WERI-Rb-1 (cell line): ENCODE results near the gene RMI2.

Source experiments
- DNase-seq: peaks from one replicate; pipeline ENCODE4 v3.0.0-alpha.2; 2020
- H3K27ac ChIP-seq: fragments of 250-450 bp; sonication (Bioruptor Pico); 2 replicates; pipeline ENCODE4 v1.5.1; 2020; ENCODE audit warnings: mild to moderate bottlenecking, moderate library complexity
- H3K27me3 ChIP-seq: fragments of 250-450 bp; sonication (Bioruptor Pico); 2 replicates; pipeline ENCODE4 v1.5.1; 2021; ENCODE audit warnings: mild to moderate bottlenecking, low read depth, moderate library complexity; ENCODE audit not compliant: insufficient read depth, severe bottlenecking
- H3K36me3 ChIP-seq: fragments of 250-450 bp; sonication (Bioruptor Pico); 2 replicates; pipeline ENCODE4 v1.5.1; 2020; ENCODE audit warnings: mild to moderate bottlenecking, moderate library complexity
- H3K4me3 ChIP-seq: 2 replicates; pipeline ENCODE4 v1.5.1; 2011; ENCODE audit warnings: low read depth, mild to moderate bottlenecking, control low read depth, low read length
- H3K9me3 ChIP-seq: fragments of 250-450 bp; sonication (Bioruptor Pico); 2 replicates; pipeline ENCODE4 v1.5.1; 2021; ENCODE audit warnings: mild to moderate bottlenecking, moderate library complexity; ENCODE audit not compliant: severe bottlenecking
- TF ChIP-seq, protein P1 (sequence below): IDR thresholded peaks from 2 replicates; pipeline ENCODE4 v1.5.1; 2011; ENCODE audit warnings: low read depth, mild to moderate bottlenecking, control low read depth, inconsistent platforms, low read length

Gene RMI2

DNA sequence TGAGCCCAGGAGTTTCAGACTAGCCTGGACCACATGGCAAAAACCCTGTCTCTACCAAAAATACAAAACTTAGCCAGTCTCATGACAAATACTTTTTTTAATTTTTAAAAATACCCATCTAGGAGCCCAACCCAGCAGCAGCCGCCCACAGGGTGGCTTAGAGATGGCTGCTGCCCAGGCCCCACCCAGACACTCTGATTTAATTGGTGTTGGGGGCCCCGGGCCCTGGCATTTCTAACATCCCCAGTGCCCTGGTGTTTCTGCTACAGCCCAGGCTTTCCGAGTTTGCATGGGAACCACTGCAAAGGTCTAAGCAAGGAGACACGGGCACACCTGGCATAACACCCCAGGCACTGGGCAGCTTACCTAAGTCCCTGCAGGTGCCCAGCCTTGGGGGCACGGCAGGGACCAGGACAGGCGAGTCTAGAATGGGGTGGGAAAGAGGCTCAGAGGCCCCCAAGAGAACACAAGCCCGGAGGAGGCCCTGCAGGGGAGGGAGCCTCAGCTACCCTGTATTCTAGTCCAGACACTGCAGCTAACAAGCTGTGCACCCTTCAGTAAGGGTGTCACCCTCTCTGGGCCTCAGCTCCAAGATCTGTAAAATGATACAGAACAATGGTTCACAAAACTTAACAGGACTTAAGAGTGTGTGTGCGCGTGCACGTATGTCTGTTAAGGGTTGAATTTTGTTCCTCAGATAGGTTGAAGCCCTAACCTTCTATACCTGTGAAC is 48.8 kb downstream of the RMI2 start:
- Histone ChIP-seq H3K27ac (no peak overlapping the region), H3K4me3 (no peak overlapping the region), H3K9me3 (no peaks in the 10 kb centered on the region), H3K27me3 (no peaks in the 10 kb centered on the region), H3K36me3 (no peaks in the 10 kb centered on the region)
- TF ChIP-seq, protein P1, sequence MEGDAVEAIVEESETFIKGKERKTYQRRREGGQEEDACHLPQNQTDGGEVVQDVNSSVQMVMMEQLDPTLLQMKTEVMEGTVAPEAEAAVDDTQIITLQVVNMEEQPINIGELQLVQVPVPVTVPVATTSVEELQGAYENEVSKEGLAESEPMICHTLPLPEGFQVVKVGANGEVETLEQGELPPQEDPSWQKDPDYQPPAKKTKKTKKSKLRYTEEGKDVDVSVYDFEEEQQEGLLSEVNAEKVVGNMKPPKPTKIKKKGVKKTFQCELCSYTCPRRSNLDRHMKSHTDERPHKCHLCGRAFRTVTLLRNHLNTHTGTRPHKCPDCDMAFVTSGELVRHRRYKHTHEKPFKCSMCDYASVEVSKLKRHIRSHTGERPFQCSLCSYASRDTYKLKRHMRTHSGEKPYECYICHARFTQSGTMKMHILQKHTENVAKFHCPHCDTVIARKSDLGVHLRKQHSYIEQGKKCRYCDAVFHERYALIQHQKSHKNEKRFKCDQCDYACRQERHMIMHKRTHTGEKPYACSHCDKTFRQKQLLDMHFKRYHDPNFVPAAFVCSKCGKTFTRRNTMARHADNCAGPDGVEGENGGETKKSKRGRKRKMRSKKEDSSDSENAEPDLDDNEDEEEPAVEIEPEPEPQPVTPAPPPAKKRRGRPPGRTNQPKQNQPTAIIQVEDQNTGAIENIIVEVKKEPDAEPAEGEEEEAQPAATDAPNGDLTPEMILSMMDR = no peak
- no peak for DNase-seq

DNA sequence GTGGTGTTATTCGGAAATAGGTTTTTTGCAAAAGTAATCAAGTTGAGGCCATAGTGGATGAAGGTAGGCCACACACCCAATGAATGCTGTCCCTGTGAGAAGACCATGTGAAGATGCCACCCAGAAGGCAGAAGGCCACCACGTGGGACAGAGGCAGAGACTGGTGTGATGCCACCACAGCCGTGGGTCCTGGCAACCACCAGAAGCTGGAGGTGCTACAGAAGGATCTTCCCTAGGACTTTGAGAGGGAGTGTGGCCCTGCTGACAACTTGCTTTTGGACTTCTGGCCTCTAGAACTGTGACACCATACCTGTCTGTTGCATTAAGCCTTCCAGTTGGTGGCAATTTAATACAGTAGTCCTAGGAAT is 49.3 kb downstream of the RMI2 start:
- no peaks in the 10 kb centered on the region for H3K9me3 ChIP-seq
- TF ChIP-seq, protein P1 = no peak
- no peak overlapping the region for H3K27ac ChIP-seq
- no peak overlapping the region for H3K4me3 ChIP-seq
- H3K36me3 ChIP-seq = no peaks in the 10 kb centered on the region
- no peaks in the 10 kb centered on the region for H3K27me3 ChIP-seq
- DNase-seq = no peak

DNA sequence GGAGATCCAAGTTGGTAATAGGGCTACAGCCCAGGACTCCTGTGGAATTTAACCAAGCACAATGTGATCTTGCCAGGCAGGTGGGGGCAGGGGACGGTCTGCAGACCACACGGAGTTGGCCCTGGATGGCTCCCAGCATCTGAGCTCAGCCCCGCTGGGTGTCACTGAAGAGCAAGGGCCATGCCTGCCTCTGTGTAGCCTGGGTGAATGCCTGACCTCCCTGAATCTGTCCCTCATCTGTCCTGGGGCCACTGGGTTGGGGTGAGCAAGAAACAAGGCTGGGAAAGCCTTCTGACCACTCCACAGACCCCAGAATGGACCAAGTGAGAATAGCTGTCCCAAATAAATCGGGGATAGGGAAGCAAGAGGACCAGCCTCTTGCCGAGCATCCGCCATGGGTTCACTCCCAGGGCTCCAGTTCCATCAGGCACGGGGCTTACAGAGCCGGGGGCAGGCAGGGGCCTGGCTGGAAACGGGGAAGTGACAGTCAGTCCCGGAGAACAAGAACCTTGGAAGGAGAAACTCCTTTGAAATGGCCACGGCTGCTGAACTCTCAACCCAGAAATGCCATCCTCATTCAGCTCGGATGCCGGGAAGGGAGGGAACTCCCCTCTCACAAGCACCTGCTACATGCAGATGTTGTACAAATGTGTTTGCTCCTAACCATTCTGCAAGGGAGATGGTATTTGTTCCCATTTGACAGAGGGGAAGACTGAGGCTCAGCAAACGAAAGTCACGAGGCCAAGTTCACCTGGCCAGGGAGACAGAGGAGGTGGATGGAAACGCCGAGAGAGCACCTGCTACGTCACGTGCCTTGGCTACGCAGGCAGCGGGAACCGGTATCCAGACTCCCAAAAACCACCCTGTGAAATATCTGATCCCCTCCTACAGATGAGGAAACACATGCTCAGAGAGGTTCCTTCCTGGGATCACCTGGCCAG is 50.0 kb downstream of the RMI2 start:
- H3K27ac ChIP-seq = no peak overlapping the region
- no peak overlapping the region for H3K4me3 ChIP-seq
- H3K27me3 ChIP-seq = no peaks in the 10 kb centered on the region
- no peak for DNase-seq
- TF ChIP-seq, protein P1 = peak; percentile 36
- H3K9me3 ChIP-seq = no peaks in the 10 kb centered on the region
- no peaks in the 10 kb centered on the region for H3K36me3 ChIP-seq

DNA sequence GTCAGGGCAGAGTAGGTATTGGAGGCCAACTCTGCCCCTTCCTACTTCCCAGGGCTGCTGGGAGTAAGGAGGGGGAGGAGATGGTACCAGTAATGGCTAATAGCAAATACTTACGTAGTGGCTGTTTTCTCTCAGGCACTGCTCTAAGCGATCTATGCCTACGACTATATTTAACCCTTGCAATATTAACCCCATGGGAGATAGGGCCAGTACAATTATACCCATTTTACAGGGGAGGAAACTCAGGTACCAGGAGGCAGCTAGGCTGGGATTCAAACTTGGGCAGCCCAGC is 50.6 kb downstream of the RMI2 start:
- Histone ChIP-seq H3K4me3 (no peak overlapping the region), H3K36me3 (no peaks in the 10 kb centered on the region), H3K27ac (no peak overlapping the region), H3K27me3 (no peaks in the 10 kb centered on the region), H3K9me3 (no peaks in the 10 kb centered on the region)
- TF ChIP-seq, protein P1 = no peak
- no peak for DNase-seq

DNA sequence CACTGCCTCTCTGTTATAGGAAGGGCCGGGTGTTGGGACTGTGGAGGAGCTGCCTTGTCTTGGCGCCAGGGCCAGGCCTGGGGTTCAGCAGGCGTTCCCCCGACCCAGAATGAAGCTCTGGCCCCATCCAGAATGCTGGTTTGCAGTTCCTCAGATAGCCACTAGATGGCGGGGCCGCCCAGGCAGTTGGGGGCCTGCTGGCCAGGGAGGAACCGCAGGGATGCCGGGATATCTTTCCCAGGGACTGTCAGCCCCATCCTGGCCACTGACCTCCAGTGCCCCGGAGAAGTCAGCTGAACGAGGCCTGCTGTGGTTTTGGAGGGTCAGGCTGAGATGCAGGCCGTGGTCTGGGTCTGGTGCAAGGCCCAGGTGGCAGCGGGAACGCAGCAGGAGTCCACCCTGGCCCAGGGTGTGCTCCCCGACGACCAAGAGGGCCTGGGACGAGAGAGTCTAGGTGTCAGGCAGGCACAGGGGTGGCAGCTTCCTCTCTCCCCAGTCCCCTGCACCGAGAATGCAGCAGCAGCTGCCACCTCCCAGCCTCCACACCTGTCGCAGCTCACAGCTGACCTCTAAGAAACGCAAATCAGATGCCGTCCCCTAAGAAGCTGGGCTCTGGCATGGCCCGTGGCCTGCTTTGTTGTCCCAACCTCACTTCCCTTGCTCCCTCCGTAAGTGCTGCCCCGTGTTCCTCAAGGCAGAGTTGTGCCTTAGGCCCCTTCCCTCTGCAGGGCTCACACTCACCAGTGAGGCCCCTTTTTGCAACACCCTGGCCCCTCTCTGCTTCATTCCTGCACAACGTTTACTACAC is 51.2 kb downstream of the RMI2 start:
- TF ChIP-seq, protein P1 = peak; percentile 92
- no peaks in the 10 kb centered on the region for H3K9me3 ChIP-seq
- DNase-seq = peak; percentile 86
- H3K4me3 ChIP-seq = no peak overlapping the region
- no peaks in the 10 kb centered on the region for H3K27me3 ChIP-seq
- no peaks in the 10 kb centered on the region for H3K36me3 ChIP-seq
- H3K27ac ChIP-seq = peak overlapping the region; percentile 15; the same call in 1 of the 2 replicates
